Activated CD8-positive, alpha-beta memory T cell treated with anti-CD3 and anti-CD28 coated beads, Interleukin-2, amount 50 U/mL, for 1 hour (primary cell): ENCODE measurements around the gene DIPK1B.

Source experiments
- DNase-seq: peaks from one replicate; pipeline ENCODE4 v3.0.0-alpha.2; 2020; ENCODE audit errors: extremely low read depth

DIPK1B gene

DNA sequence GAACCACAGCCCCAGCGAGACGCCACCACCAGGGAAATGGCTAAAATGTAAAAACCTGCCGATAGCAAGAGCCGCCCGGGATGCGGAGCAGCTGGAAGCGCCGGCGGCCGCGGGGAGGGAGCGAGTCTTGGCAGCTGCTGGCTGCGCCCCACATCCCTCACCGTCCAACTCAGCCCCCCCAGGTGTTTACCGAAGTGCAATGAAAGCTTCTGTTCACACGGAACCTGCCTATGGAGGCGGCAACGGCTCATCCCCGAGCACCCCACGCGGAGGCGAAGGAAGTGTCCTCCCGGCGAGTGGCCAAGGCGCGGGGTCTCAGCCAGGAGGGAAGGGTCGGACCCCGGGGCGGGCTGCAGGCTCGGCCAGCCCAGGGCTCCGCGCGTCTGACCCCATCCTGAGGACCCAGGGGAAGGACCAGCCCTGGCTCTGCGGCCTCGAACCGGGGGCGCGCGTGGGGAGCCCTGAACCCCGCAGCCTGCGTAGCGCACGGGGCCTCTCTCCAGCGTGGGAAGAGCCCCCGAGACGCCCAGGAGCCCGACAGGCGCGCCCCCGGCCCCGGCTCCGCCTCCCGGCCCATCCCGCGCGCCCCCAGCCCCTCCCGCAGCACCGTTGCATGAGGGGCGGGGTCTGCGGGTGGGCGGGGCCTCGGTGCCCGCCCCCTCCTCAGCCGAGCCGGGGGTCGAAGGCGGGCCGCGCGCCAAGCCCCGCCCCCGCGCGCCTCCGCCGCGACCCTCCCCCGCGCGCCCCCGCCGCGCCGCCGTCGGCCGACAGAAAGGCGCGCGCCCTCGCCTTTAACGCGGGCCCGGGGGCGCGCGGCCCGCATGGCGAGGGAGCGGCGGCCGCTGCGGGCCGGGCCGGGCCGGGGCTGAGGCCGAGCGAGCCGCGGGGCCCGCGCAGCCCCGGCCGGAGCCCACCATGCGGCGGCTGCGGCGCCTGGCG lies at the start of gene DIPK1B:
Gene DIPK1B (plus strand): TSS at position 822 of the 939 bp plus-strand sequence. CDS start 94 bp downstream, at position 916.
- DNase-seq = no peak

- no peak for DNase-seq
These were observed 49.5 kb upstream of the DIPK1B start, which contains the start of gene EGFL7 for GRCh38 chr9:136662656-136663581. EGFL7 (plus strand) TSS chr9:136662916; CDS start chr9:136668283, 5,367 bp downstream.

DNA sequence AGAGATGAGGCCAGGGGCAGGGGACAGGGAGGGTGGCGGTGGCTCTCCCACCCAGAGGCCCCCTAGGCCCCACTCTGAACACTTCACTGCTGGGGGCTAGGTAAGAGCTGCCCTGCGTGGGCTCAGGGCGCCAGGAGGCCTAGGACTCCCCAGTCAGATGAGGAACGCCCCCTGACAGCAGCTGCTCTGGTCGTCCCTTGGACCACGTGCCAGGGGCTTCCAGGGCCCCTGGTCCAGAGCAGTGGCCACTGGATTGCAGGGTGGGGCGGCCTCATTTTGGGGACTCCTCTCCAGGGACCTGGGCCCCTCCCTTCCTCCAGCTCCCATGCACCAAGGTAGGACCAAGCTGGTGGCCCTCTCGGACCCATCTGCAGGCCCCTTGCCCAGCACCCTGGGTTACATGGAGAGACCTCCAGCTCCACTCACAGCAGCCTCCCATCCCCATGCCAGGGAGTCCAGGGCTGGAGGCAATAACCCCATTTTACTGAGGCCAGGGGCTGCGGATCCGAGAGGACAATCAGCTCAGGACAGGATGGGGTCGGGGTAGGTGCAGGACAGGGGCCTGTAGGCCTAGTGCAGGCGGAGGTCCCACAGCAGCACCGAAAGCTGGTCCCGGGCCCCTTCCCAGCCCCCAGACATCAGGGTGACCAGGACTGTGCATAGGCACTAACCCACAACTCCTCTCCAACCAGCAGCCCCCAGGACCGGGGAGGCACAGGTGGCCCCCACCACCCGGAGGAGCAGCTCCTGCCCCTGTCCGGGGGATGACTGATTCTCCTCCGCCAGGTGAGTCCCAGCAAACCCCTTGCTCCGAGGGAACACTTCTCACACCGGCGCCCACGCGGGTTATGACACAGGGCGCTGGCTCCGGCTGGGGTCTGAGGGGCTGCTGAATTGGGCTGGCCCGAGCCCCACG lies 48.1 kb upstream of the DIPK1B start:
- no peak for DNase-seq

- DNase-seq = no peak
These were observed 47.2 kb upstream of the DIPK1B start for GRCh38 chr9:136665111-136665703.

- no peak for DNase-seq
These were observed 46.5 kb upstream of the DIPK1B start for GRCh38 chr9:136665704-136666371.

GRCh38 chr9:136666372-136667213 lies 45.8 kb upstream of the DIPK1B start:
- no peak for DNase-seq

DNA sequence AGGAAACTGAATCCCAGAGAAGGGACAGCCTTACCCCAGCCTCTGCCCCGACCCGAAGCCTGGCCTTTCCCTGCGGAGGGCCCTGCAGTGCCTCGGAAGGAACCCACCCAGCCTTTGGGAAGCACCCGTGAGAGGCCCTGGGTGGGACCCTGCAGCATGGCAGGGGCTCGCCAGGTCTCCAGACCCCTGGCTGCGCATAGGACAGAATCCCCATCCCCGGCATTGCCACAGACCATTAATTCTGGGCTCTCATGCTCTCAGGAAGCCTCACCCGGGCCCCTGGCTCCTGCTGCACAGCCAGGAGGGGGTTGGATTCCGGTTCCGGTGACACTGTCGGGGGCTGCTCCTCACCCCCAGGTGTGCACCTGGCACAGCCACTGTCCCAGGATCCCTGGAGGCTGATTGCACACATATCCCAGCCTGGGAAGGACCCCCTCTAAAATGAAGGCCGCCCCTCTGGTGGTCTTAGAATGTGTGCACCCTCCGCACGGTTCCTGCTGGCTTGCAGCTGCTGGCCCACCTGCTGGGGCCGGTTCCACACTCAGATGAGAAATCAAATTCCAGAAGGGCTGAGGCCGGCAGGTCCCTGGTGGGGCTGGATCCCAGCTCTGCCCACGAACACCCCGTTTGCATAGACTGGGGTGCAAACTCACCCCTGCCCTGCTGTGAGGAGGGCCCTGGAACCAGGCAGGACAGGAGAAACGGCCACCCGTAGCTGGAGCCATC lies 45.0 kb upstream of the DIPK1B start:
- DNase-seq = no peak

DNA sequence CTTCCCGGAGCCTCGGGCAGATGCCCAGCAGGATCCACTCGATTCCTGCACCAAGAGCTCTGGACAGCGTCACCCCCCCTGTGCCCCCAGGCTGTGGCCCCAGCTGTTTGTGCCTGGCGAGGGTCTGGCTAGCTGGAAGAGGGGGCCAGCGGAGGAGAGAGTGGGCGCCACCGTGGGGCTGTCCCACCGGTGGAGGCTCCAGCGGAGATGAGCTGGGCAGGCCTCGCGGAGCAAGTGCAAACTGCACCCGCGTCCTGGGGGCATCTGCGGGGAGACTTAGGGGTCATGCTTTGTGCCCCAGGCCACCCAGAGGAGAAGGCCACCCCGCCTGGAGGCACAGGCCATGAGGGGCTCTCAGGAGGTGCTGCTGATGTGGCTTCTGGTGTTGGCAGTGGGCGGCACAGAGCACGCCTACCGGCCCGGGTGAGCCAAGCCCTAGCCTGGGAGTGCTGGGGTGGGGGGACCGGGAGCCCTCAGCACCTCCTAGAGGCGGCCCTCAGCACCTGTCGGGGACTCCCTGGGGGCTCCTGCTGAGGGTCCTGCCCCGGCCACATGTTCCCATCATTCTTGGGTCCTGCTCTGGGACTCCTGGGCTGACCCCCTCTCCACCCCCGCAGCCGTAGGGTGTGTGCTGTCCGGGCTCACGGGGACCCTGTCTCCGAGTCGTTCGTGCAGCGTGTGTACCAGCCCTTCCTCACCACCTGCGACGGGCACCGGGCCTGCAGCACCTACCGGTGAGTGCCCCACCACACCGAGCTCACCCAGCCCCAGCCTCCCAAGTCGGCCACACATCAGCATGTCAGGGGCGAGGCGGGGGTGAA lies 44.2 kb upstream of the DIPK1B start:
- DNase-seq = no peak

DNA sequence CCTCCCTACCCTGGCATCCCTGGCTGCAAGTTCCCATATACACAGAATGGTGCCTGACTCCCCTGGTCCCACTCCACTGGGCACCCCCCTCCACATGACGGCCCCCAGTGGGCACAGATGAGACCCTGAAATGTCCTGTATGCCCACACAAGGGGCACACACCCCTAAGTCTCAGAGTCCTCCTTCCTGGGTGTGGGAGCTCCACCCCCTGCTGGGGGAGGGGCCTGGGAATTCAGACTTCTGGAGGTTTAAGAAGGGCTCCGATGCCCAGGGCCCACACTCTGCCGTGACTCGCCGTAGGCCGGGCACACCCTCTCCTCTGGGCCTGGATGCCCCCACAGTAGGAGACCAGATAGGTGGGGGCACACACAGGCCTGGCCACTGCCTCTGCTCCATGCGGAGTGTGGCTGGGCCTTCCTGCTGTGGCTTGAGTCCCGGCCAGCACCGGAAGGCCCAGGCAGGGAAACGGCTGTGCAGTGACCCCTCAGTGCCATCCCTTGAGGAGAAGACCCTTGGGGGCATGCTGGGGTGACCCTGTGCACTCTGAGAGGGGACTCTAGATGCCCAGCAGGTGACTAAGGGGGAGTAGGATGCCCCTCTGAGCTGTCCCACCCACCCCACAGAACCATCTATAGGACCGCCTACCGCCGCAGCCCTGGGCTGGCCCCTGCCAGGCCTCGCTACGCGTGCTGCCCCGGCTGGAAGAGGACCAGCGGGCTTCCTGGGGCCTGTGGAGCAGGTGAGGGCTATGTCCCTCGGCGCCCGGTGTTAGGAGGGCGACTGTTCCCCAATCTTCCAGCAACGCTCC lies 43.2 kb upstream of the DIPK1B start:
- DNase-seq = no peak

GRCh38 chr9:136669791-136670464 lies 42.4 kb upstream of the DIPK1B start:
- no peak for DNase-seq

DNA sequence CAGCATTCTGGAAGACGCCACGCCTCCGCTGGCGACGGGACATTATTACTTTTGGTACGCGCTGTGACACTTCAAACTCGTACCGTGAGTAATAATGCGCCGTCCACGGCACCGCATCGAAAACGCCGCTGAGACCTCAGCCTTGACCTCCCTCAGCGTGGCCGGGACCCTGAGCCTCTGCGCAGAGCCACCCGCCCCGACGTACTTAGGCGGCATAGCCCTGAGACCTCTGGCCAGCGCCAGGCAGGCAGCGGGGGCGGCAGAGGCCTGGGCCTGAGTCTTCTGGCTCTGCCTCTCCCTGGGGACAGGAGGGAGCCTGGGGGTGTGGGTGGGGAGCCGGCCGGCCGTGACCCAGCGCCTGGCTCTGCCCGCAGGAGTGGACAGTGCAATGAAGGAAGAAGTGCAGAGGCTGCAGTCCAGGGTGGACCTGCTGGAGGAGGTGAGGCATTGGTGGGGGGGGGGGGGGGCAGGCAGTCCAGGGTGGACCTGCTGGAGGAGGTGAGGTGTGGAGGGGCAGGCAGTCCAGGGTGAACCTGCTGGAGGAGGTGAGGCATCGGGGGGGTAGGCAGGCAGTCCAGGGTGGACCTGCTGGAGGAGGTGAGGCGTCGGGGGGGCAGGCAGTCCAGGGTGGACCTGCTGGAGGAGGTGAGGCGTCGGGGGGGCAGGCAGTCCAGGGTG lies 41.7 kb upstream of the DIPK1B start:
- no peak for DNase-seq

DNA sequence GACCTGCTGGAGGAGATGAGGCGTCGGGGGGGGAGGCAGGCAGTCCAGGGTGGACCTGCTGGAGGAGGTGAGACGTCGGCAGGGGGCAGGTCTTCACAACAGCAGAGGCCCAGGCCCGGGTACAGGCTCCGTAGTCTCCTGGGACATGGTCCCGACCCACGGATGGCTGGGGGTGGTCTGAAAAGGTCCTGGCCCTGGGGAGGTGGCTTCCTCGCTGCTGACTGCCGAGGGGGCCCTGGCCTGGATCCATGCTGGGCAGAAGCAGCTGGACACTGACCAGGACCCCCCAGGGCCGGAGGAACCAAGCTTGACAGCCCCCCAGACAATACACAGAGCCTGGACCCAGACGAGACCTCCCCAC lies 41.1 kb upstream of the DIPK1B start:
- DNase-seq = no peak

GRCh38 chr9:136671646-136672430 lies 40.5 kb upstream of the DIPK1B start:
- DNase-seq = no peak

GRCh38 chr9:136672431-136673087 lies 39.8 kb upstream of the DIPK1B start:
- DNase-seq = no peak
